Measurements from ENCODE around the gene MPRIP.

GRCh38 chr17:17122781-17123483, 80.7 kb downstream of the MPRIP start:
- TF ChIP-seq FUBP1 (CRISPR knock-in tag; IDR thresholded peaks at IDR 0.05; ENCODE audit: borderline replicate concordance) (no peak), CCAR2 (optimal IDR thresholded peaks at IDR 0.05; ENCODE audit: low read depth, low read length) (no peak), CTCF (CRISPR knock-in tag; IDR thresholded peaks at IDR 0.05) (no peak), NFRKB (IDR thresholded peaks at IDR 0.05) (no peak), NONO (IDR thresholded peaks at IDR 0.05) (no peak), NONO (CRISPR knock-in tag; conservative IDR thresholded peaks at IDR 0.05) (no peak), MAX (IDR thresholded peaks at IDR 0.05) (no peak), U2AF2 (IDR thresholded peaks at IDR 0.05; ENCODE audit: low read depth, low read length) (no peak), TRIM22 (IDR thresholded peaks at IDR 0.05) (no peak), ZNF18 (CRISPR knock-in tag; IDR thresholded peaks at IDR 0.05; ENCODE audit: insufficient replicate concordance) (no peak), ZFP36 (IDR thresholded peaks at IDR 0.05; ENCODE audit: borderline replicate concordance, low read depth, low read length, partially characterized antibody) (no peak), EZH2 (conservative IDR thresholded peaks at IDR 0.05; ENCODE audit: low read depth, low read length) (no peak), MAFF (IDR thresholded peaks at IDR 0.05; ENCODE audit: low read depth, low read length) (no peak), HMG20A (CRISPR knock-in tag; IDR thresholded peaks at IDR 0.05; ENCODE audit: borderline replicate concordance) (no peak)
